Fibroblast of skin of back (primary cell): Measurements from ENCODE around the gene ASF1B.

ENCODE experiments used
- DNase-seq: peaks from one replicate; pipeline ENCODE4 v3.0.0-alpha.2; 2013

Gene ASF1B

DNA sequence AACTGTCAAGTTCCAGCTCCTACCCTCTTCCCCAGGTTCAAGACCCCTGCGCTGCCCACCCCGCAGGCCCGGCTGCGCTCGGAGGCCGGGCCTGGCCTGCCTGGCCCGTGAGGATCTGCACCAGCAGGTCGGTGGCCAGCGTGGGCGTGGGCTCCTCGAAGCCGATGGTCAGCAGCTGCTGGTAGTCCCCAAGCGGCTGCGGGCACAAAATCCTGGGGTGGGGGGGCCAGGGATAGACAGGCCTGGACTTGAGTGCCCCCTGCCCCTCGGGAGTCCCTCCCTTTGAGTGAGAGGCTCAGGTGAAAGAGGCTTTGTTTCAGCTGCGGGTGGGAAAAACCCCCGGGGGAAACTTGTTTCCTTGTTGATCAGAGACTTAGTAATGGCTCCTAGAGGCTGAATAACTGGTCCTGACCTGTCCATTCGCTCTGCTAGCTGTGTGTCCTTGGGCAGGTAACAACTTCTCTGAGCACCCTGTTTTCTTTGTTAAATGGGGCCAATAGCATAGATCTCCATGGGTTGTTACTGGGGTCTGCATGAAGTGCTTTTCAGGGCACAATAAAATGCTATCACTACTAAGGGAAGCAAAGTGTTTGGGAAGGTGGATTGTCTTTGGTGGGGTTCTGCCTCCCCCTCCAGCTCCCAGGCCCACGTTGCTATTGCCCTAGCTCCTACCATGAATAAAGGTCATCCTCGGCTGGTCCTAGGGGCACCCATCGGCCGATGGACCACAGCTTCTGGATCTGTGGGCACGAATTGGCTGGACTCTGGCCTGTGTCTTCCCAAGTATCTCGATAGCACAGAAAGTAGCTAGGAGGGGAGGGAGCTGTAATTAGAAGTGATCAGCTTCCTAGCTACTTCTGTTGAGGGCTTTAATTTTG lies 54.4 kb downstream of the ASF1B start:
- DNase-seq: no peak

- peak; percentile 99 for DNase-seq
These were observed 55.2 kb downstream of the ASF1B start for GRCh38 chr19:14080887-14081796.

GRCh38 chr19:14078411-14078810 lies 58.0 kb downstream of the ASF1B start:
- DNase-seq: no peak

DNA sequence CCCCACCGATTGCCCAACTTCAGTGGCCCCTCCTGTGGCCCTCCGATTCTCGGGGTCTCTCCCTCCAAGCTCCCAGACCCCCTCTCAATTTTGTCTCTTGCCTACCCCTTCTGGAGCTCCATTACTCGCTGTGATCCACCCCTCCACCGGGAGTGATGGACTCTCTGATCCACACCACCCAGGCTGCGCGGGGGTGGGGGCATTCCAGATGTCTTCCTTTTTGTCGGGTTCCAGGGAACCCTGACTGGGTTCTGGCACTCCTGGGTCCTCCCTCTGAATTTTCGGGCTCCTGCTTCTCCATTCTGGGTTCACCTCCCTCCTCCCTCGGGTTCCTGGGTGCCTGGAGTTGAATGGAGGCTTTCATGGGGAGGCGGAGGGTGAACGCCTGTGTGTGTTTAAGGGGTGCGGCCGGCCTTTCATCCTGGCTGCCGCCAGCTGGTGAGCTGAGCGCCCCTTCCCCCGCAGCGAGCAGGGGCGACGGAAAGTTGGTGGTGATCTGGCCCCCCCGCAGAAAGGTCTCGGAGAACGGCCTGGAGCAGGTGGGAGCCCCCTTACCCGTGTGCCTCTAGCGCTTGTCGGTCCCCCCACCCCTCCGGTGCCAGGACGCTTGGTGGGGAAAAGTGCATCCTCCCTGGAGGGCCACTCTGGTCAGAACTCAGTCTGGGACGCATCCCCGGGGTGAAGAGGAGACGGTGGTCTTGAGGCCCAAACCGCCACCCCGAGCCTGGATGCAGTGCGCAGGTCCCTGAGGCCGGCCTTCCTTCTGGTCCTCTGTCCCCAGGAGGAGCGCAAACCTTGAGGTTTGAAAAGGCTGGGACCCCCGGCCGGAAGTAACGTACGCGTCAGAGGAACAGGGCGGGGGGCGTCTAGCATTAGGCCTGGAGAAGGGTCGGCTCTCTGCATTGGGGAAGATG lies 62.2 kb downstream of the ASF1B start:
- peak; percentile 27 for DNase-seq

DNA sequence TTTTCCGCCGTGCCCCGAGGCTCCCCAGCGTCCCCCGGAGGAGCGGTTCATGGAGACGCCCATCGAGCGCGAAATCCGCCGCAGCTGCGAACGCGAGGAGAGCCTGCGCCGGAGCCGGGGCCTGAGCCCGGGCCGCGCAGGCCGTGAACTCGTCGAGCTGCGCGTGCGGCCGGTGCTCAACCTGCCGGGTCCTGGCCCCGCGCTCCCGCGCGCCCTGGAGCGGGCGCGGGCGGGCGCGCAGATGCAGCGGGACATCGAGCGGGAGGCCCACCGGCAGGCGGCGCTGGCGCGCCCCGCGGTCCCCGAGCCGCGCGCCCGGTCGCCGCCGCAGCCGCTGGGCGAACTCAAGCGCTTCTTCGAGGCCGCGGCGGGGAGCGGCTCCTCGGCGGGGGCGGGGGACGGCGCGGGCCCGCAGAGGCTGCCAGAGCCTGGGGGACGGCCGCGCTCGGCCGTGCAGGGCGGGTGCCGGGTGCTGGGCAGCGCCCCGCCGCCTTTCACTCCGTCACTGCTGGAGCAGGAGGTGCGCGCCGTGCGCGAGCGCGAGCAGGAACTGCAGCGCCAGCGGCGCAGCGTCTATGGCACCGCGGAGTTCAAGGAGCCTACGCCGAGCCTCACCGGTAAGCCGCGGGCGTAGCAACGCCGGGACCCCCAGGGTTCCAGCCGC lies 63.0 kb downstream of the ASF1B start:
- peak; percentile 71 for DNase-seq

- DNase-seq: peak; percentile 23
These were observed 63.7 kb downstream of the ASF1B start, which contains the start of gene MISP3 for GRCh38 chr19:14072535-14073260. MISP3 (plus strand) TSS chr19:14072786; CDS start chr19:14073310, 524 bp downstream.

DNA sequence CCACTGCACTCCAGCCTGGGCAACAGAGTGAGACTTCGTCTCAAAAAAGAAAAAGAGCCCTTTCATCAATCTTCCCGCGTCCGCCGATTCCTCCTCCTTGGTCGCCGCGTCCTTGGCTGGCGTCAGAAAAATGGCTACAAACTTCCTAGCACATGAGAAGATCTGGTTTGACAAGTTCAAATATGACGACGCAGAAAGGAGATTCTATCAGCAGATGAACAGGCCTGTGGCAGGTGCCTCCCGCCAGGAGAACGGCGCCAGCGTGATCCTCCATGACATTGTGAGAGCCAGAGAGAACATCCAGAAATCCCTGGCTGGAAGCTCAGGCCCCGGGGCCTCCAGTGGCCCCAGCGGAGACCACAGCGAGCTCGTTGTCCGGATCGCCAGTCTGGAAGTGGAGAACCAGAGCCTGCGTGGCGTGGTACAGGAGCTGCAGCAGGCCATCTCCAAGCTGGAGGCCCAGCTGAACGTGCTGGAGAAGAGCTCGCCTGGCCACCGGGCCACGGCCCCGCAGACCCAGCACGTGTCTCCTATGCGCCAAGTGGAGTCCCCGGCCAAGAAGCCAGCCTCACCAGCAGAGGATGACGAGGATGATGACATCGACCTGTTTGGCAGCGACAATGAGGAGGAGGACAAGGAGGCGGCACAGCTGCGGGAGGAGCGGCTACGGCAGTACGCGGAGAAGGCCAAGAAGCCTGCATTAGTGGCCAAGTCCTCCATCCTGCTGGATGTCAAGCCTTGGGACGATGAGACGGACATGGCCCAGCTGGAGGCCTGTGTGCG lies 65.9 kb downstream of the ASF1B start:
- DNase-seq: no peak
